HEK293T (cell line): ENCODE data around the gene DARS1.

Source experiments
- CTCF ChIA-PET: fragments of 350-600 bp; formaldehyde crosslinking; extraction: SDS; loops from one replicate; lab custom pipeline; 2021; ENCODE audit warnings: antibody characterized with exemption, inconsistent platforms; lab: Yijun Ruan, JAX
- POLR2A ChIA-PET: fragments of 350-600 bp; formaldehyde crosslinking; extraction: SDS; loops from one replicate; lab custom pipeline; 2020; ENCODE audit warnings: antibody characterized with exemption, inconsistent platforms; lab: Yijun Ruan, JAX
- DNase-seq: peaks from one replicate; pipeline ENCODE4 v3.0.0; 2012; ENCODE audit warnings: mixed read lengths; ENCODE audit errors: extremely low spot score
- ARNT ChIP-seq: fragments of 450-650 bp; IDR thresholded peaks from 2 replicates; pipeline ENCODE4 v1.6.1; 2017; ENCODE audit warnings: mild to moderate bottlenecking
- BHLHE40 ChIP-seq: fragments of 450-650 bp; IDR thresholded peaks from 2 replicates; pipeline ENCODE4 v1.6.1; 2016; ENCODE audit warnings: mild to moderate bottlenecking, moderate library complexity, borderline replicate concordance
- CTBP1 ChIP-seq: fragments of 450-650 bp; IDR thresholded peaks from 2 replicates; pipeline ENCODE4 v1.6.1; 2016; ENCODE audit warnings: borderline replicate concordance
- ELF4 ChIP-seq: fragments of 450-650 bp; IDR thresholded peaks from 2 replicates; pipeline ENCODE4 v1.6.1; 2017; ENCODE audit warnings: antibody characterized with exemption
- FOXA1 ChIP-seq: fragments of 450-650 bp; IDR thresholded peaks from 2 replicates; pipeline ENCODE4 v1.6.1; 2016; ENCODE audit warnings: mild to moderate bottlenecking
- FOXK2 ChIP-seq: fragments of 450-650 bp; IDR thresholded peaks from 2 replicates; pipeline ENCODE4 v1.6.1; 2016; ENCODE audit warnings: mild to moderate bottlenecking
- FOXM1 ChIP-seq: fragments of 450-650 bp; IDR thresholded peaks from 2 replicates; pipeline ENCODE4 v1.6.1; 2017; ENCODE audit warnings: mild to moderate bottlenecking, borderline replicate concordance
- HDGF ChIP-seq: fragments of 450-650 bp; IDR thresholded peaks from 2 replicates; pipeline ENCODE4 v1.6.1; 2017; ENCODE audit warnings: antibody characterized with exemption, borderline replicate concordance
- L3MBTL2 ChIP-seq: fragments of 450-650 bp; conservative IDR thresholded peaks from 2 replicates; pipeline ENCODE4 v1.6.1; 2016; ENCODE audit warnings: mild to moderate bottlenecking
- LEF1 ChIP-seq: fragments of 450-650 bp; IDR thresholded peaks from 2 replicates; pipeline ENCODE4 v1.6.1; 2017; ENCODE audit warnings: mild to moderate bottlenecking, borderline replicate concordance
- NFRKB ChIP-seq: fragments of 450-650 bp; IDR thresholded peaks from 2 replicates; pipeline ENCODE4 v1.6.1; 2016; ENCODE audit warnings: mild to moderate bottlenecking, moderate library complexity
- SP1 ChIP-seq: fragments of 450-650 bp; IDR thresholded peaks from 2 replicates; pipeline ENCODE4 v1.6.1; 2017
- SUZ12 ChIP-seq: fragments of 450-650 bp; IDR thresholded peaks from 2 replicates; pipeline ENCODE4 v1.6.1; 2016; ENCODE audit warnings: mild to moderate bottlenecking
- TARDBP ChIP-seq: fragments of 450-650 bp; IDR thresholded peaks from 2 replicates; pipeline ENCODE4 v1.6.1; 2016
- ZNF384 ChIP-seq: fragments of 450-650 bp; IDR thresholded peaks from 2 replicates; pipeline ENCODE4 v1.6.1; 2016
- TF ChIP-seq, protein P1 (sequence below): fragments of 450-650 bp; IDR thresholded peaks from 2 replicates; pipeline ENCODE4 v1.6.1; 2016

Gene DARS1

DNA sequence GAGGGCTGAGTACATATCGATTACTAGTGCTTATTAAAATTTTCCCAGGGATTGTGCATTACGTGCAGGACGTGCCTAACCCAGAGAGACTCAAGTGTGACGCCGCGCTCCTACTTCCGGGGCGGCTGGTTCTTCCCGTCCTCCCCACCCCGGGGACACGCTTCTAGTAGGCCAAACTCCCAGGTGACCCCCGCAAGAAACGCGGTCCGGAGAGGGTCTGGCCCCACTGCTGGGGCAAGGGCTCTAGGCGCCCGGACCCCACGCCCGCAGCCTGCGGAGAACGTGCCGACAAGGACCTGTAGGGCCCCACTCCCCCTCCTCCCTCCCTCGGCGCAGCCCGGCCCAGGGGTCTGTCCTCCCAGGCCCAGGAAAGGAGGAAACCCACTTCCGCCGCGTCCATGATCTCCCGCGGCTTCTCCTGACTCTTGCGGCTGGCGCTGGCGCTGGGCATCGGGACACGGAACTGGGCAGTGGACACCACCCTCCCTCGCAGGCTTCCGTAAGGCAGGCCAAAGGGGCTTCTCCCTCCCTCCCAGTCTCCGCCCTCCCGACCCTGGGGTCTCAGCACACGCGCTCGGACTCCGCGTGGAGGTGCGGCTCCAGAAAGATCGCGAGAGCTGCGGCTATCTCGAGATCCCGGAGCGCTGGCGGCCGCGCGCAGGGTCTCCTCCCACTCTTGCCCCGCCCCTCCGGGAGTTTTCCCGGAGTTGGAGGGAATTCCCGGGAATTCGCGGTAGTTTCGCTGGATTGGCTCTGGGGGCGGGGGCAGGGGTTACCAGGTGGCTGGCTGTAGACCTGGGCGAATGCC, at the start of gene DARS1:
Gene DARS1, minus strand, starts transcription at position 609 of the 808 bp plus-strand sequence. Its CDS starts 158 bp downstream, at position 451.
- peak; percentile 95 for DNase-seq
- POLR2A ChIA-PET = interaction anchor here (0.6 to 1.4 kb wide), 7 partner anchors 8 to 123 kb away, joined by 3 to 6 read pairs (median 3); partner anchors contain the start of gene MCM6
- CTCF ChIA-PET = interaction anchor here (0.7 kb wide), 1 partner anchor 71 kb away, joined by 4 read pairs; no protein-coding TSS in a partner anchor
- TF ChIP-seq ELF4 (peak; percentile 64; the same call in 1 of the 2 replicates), ARNT (peak; percentile 69; the same call in 1 of the 2 replicates), SP1 (peak; percentile 68), TARDBP (peak; percentile 63; the same call in 1 of the 2 replicates), L3MBTL2 (no peak), NFRKB (no peak)

DNA sequence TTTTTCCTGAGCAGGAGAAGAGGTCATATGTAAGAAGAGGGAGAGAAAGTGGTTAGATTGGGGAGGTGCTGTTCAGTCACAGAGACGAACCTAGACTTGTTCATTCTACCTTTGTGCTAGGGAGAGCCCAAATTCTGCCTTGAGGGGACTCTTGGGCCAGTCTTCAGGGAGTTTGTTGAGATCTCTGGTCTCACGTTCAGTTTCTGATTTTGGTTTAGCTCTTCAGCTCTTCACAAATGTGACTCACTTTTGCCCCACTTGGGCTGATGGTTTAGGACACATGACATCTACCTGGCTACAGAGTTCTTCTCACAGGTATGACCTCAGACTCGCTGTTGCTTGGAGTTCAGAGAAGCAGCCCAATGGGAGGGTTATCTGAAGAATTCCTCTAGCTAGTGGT, 49.2 kb upstream of the DARS1 start:
- ChIA-PET CTCF (interaction anchor here (1.0 kb wide), 1 partner anchor 19 kb away, joined by 4 read pairs; no protein-coding TSS in a partner anchor), POLR2A (interaction anchor here (1.2 kb wide), 1 partner anchor 9 kb away, joined by 4 read pairs; no protein-coding TSS in a partner anchor)
- DNase-seq = no peak
- TF ChIP-seq L3MBTL2 = no peak
- TF ChIP-seq LEF1 = no peak
- TF ChIP-seq BHLHE40 = no peak
- TF ChIP-seq FOXM1 = no peak
- no peak for TF ChIP-seq FOXK2
- TF ChIP-seq CTBP1 = no peak
- no peak for TF ChIP-seq ZNF384
- TF ChIP-seq FOXA1 = no peak
- no peak for TF ChIP-seq TARDBP

DNA sequence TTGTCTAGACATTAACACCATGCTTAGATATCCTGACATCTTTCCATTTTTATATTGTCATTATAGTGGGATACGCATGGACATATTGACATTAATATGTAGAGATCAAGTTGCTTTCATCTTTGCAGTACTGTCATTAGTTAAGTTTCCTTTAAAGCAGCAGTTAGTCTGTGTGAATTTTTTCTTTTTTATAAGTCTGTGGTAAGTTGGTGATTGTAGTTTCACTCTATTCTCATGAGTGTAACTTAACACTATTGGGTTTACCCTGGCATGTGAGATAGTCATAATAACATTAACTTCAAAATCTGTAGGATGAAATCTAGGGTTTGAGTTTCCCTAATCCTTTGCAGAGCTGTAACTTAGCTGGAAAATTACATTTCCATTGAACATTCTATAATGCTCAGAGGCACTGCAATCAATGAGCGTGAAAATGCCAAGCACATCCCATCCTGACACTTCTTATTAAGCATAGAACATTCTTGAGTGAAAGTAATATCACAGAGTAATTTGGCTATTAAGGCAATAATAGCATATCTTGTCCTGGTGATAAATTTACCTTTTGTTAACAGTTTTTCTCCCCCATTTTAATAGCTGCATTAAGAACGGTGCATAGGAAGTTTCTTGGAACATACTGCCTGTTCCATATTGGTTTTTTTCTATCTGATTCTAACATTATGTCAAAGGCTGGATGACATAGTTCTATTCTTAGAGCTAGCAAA, 47.5 kb upstream of the DARS1 start:
- POLR2A ChIA-PET = no interaction called here
- no peak for DNase-seq
- TF ChIP-seq, protein P1, sequence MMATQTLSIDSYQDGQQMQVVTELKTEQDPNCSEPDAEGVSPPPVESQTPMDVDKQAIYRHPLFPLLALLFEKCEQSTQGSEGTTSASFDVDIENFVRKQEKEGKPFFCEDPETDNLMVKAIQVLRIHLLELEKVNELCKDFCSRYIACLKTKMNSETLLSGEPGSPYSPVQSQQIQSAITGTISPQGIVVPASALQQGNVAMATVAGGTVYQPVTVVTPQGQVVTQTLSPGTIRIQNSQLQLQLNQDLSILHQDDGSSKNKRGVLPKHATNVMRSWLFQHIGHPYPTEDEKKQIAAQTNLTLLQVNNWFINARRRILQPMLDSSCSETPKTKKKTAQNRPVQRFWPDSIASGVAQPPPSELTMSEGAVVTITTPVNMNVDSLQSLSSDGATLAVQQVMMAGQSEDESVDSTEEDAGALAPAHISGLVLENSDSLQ = no peak
- no peak for TF ChIP-seq ARNT
- TF ChIP-seq SP1 = no peak
- no peak for TF ChIP-seq FOXA1
- no peak for TF ChIP-seq FOXK2
- no peak for TF ChIP-seq HDGF
- TF ChIP-seq LEF1 = no peak
- no peak for TF ChIP-seq CTBP1
- TF ChIP-seq SUZ12 = no peak
- no peak for TF ChIP-seq NFRKB
- no peak for TF ChIP-seq FOXM1
- TF ChIP-seq TARDBP = no peak
- CTCF ChIA-PET = no interaction called here

DNA sequence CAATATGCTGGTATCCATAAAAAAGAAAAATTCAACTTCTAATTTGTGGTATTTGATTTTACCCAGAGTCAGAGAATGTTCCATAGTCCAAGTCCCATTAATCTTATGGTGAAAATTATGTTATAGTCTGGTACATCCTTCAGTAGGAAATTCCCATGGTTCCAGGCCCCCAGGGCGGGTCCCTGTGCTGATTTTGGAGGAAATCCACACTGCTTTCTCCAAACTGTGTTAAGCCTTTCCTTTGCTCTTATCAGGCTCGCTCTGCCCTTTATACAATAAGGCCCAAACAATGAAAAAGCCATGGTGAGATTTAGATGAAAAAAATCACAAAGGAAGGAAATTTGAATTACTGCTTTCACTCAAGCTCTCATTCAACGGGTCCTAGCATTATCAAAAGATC, 46.8 kb upstream of the DARS1 start:
- POLR2A ChIA-PET = no interaction called here
- CTCF ChIA-PET = no interaction called here
- TF ChIP-seq TARDBP (no peak), CTBP1 (no peak), HDGF (no peak), SUZ12 (no peak), SP1 (no peak), ARNT (no peak), FOXK2 (no peak), ZNF384 (no peak), NFRKB (no peak), FOXA1 (no peak), L3MBTL2 (no peak), FOXM1 (no peak), LEF1 (no peak), ELF4 (no peak), BHLHE40 (no peak)
- TF ChIP-seq, protein P1 = no peak
- DNase-seq = no peak

DNA sequence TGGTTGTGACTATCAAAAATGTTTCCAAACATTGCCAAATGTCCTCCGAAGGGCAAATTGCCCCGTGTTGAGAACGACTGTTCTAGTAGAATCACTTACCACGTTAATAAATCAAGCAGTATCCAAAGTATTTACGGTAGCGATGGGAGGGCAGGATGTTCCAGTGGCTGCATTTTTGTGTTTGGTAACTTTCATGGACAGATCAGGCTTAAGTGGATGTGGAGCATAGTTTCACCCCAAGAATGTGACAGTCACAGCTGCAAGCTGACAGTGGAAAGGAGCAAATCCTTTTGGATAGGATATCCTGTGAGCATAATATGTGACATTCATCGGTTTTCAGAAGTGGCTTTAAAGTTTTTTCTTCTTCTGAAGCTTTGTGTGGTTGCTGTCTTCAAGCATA, 46.3 kb upstream of the DARS1 start:
- TF ChIP-seq BHLHE40 (no peak), FOXM1 (no peak), ARNT (no peak), ZNF384 (no peak), SUZ12 (no peak), HDGF (no peak), SP1 (no peak), FOXK2 (no peak), CTBP1 (no peak), NFRKB (no peak), L3MBTL2 (no peak), TARDBP (no peak)
- TF ChIP-seq, protein P1 = no peak
- no peak for DNase-seq
- CTCF ChIA-PET = no interaction called here
- POLR2A ChIA-PET = no interaction called here
